ENCODE data around the gene NUDT16.

Gene NUDT16

GRCh38 chr3:131394400-131394799 lies 12.8 kb downstream of the NUDT16 start:
- H3K4me3 ChIP-seq (ENCODE audit: control insufficient read depth, low read depth, low read length) = no peak overlapping the region
- no peak for DNase-seq (ENCODE audit: low read depth)
- TF ChIP-seq CTCF (conservative IDR thresholded peaks at IDR 0.05; ENCODE audit: control insufficient read depth, insufficient read depth, low read depth, low read length) = no peak

DNA sequence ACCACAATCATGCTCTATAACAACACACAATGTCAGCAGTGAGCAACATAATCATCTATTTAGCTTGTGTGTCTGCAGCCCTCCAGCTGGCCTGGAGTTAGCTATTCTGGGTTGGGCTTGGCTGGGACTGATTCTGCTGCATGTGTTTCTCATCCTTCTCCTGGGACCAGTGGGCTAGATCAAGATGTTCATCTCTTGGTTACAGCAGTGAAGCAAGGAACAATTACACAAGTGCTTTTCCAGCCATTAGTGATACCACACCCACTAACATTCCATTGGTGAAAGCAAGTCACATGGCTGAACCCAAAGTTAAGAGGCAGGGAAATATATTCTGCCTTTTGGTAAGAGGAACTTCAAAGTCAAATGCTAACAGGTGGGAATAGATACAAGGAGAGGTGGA lies 14.6 kb downstream of the NUDT16 start:
- TF ChIP-seq CTCF (conservative IDR thresholded peaks at IDR 0.05; ENCODE audit: control insufficient read depth, insufficient read depth, low read depth, low read length) = no peak
- no peak overlapping the region for H3K4me3 ChIP-seq (ENCODE audit: control insufficient read depth, low read depth, low read length)
- DNase-seq (ENCODE audit: low read depth) = peak; percentile 90

- no peak for DNase-seq (ENCODE audit: low read depth)
- TF ChIP-seq CTCF (conservative IDR thresholded peaks at IDR 0.05; ENCODE audit: control insufficient read depth, insufficient read depth, low read depth, low read length) = no peak
- no peak overlapping the region for H3K4me3 ChIP-seq (ENCODE audit: control insufficient read depth, low read depth, low read length)
These were observed 16.3 kb downstream of the NUDT16 start for GRCh38 chr3:131397889-131398288.

DNA sequence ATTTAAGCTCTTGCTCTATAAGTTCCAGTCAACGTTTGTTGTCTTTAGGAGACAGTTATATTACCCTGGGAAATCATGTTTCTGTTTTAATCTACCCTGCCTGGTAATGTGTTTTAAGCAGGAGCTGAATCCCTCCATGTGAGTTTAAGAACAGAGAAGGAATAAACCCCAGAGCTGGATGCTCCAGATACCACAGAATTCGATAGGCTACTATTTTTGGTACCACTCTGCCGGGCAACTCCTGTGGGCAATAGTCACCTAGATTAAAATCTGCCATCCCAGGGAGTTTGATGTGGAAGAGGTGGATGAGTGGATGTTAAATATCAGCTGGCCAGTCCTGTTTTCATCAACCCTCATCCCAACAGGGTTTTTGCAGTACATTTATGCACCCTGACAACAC lies 20.4 kb downstream of the NUDT16 start:
- H3K4me3 ChIP-seq (ENCODE audit: control insufficient read depth, low read depth, low read length) = no peak overlapping the region
- DNase-seq (ENCODE audit: low read depth) = no peak
- TF ChIP-seq CTCF (conservative IDR thresholded peaks at IDR 0.05; ENCODE audit: control insufficient read depth, insufficient read depth, low read depth, low read length) = no peak

- peak; percentile 34 for DNase-seq (ENCODE audit: low read depth)
- TF ChIP-seq CTCF (conservative IDR thresholded peaks at IDR 0.05; ENCODE audit: control insufficient read depth, insufficient read depth, low read depth, low read length) = no peak
These were observed 20.9 kb downstream of the NUDT16 start for GRCh38 chr3:131402391-131403039.

DNA sequence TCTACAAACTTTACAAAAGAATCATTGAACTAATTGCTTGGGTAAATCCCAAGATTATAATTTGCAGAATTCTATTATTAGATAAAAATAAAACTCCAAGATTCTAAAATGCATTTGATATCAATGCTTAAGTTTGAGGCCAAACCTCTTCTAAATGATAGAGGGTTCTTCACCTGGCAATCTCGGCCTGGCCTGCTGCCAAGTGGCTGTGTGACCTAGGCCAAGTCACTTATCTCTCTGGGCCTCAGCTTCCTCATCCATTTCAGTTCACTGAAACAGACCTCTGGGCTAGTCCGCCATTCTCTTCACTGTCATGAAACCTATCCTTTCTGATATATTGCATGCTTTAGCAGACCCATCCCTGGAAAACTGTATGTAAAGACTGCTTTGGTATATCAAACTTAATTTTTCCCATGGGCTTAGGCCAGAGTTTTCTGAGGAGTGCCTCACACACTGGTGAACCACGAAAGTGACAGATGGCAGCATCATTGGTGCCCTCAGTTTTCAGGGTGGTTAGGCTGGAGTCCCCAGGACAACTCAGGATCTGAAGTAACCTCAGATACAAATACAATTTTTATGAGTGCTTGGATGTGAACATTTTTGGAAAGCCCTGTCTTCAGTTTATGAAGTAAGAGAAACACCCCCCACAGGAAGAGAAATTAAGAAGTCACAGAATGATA lies 21.8 kb downstream of the NUDT16 start:
- DNase-seq (ENCODE audit: low read depth) = no peak
- TF ChIP-seq CTCF (conservative IDR thresholded peaks at IDR 0.05; ENCODE audit: control insufficient read depth, insufficient read depth, low read depth, low read length) = no peak
- no peak overlapping the region for H3K4me3 ChIP-seq (ENCODE audit: control insufficient read depth, low read depth, low read length)

More at GRCh38 chr3:131402391-131403039, 20.9 kb downstream of the NUDT16 start:
- no peak overlapping the region for H3K4me3 ChIP-seq (ENCODE audit: control insufficient read depth, low read depth, low read length)

All from fibroblast of mammary gland (primary cell).